Stomach (tissue), 9 donors: ENCODE measurements around the gene CIB4. TPM values are rescaled to one million over a fixed set of nuclear protein-coding genes. Genes with fewer than 3 reads are reported as not detected.

Source experiments
- DNase-seq, 2 donors: peaks; one replicate each; pipeline versions ENCODE4 v3.0.0 to v3.0.0-alpha.2; 2013 to 2019
- H3K27ac ChIP-seq, 5 donors: fragments of 200-600 bp in 4 of 5; sonication (generic) in 4 of 5; one replicate each; pipeline ENCODE4 v1.5.1; 2013 to 2019; ENCODE audit warnings: mild to moderate bottlenecking in 1 of 5, moderate library complexity in 1 of 5
- H3K27me3 ChIP-seq, 3 donors: fragments of 200-600 bp; sonication (generic); one replicate each; pipeline ENCODE4 v1.5.1; 2017 to 2019; ENCODE audit warnings: mixed run types in 1 of 3
- H3K36me3 ChIP-seq, 4 donors: fragments of 200-600 bp; sonication (generic); 1 replicate in 3 of 4; 2 replicates in 1 of 4; pipeline ENCODE4 v1.5.1; 2016 to 2019
- H3K4me1 ChIP-seq, 4 donors: fragments of 200-600 bp; sonication (generic); one replicate each; pipeline ENCODE4 v1.5.1; 2016 to 2019
- H3K4me3 ChIP-seq, 4 donors: fragments of 200-600 bp; sonication (generic) in 3 of 4; one replicate each; pipeline ENCODE4 v1.5.1; 2016 to 2019; ENCODE audit warnings: mild to moderate bottlenecking in 1 of 4
- H3K9me3 ChIP-seq, 4 donors: fragments of 200-600 bp; sonication (generic); one replicate each; pipeline ENCODE4 v1.5.1; 2016 to 2019
- EP300 ChIP-seq: sonication (generic); formaldehyde crosslinking; IDR thresholded peaks from one replicate; pipeline ENCODE4 v1.6.1; 2017; ENCODE audit warnings: antibody characterized with exemption
- POLR2A ChIP-seq, 4 donors: fragments of 450-650 bp; IDR thresholded peaks; one replicate each; pipeline ENCODE4 v1.6.1; 2016; ENCODE audit warnings: antibody characterized with exemption in 4 of 4, control low read depth in 2 of 4, mild to moderate bottlenecking in 1 of 4, moderate library complexity in 1 of 4
- POLR2AphosphoS5 ChIP-seq, 3 donors: sonication (generic); formaldehyde crosslinking; IDR thresholded peaks; one replicate each; pipeline ENCODE4 v1.6.1; 2016; ENCODE audit warnings: antibody characterized with exemption in 3 of 3
- WGBS, 5 donors: extraction: QIAGEN DNeasy Blood & Tissue Kit in 3 of 5; methylation state at CpG; one replicate each; pipeline versions ENCODE4 v1.1.5 to v1.1.7; 2013 to 2018; 5-methylcytosine and 5-hydroxymethylcytosine counted together
- intact Hi-C: fragments of 100-400 bp; cut with DNase I; formaldehyde crosslinking; loops from one replicate; pipeline ENCODE4 v1.15.1; 2023; ENCODE audit warnings: low total_unique reads
- polyA plus RNA-seq, 3 donors: library from polyadenylated mRNA; stranded (reverse); fragments of 200-250 nt; gene quantifications; one replicate each; pipeline ENCODE4 v1.2.3, GENCODE V29; 2013
- total RNA-seq, 5 donors: library from RNA; depleted of rRNA; stranded (reverse); fragments of >200 nt; gene quantifications; one replicate each; pipeline versions ENCODE4 v1.1.0 to v1.2.3, GENCODE V29; 2014 to 2016
- TF ChIP-seq, protein P1 (sequence below), 7 experiments: fragments of 450-650 bp in 4 of 7; fragments of 200-600 bp in 3 of 7; sonication (generic) in 3 of 7; IDR thresholded peaks; one replicate each; pipeline ENCODE4 v1.5.1; 2016 to 2019; ENCODE audit warnings: antibody characterized with exemption in 7 of 7, control low read depth in 2 of 7, mild to moderate bottlenecking in 1 of 7
- donor health status: healthy with polysubstance abuse.
- donor health status: Bipolar disorder and iron deficiency.
- donor health status: healthy.

Gene CIB4
- total and polyA plus RNA-seq, 8 donors = 1.8 TPM; not detected in 6

DNA sequence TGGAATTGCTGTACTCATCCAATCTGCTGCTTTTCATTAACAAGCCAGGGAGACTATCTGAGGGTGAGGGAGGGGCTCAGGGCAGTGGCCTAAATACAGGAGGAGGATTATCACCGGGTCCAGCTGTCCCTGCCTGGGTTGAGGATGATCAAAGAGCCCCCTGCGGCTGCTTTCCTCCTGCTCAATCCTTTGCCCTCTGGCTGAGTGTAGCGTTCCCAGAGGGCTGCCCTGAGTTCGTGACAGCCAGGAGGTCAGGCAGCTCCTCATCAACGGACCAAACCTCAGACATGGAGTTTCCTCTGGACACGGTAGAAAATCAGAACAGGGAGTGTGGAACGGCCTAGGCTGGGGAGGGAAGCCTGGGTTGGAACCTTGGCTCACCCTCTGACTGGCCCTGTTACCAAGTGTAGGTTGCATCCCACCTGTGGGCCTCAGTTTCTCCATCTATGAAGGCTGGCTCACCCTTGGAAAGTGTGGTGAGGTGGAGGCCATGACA lies 23.5 kb downstream of the CIB4 start:
- no peak overlapping the region for H3K4me3 ChIP-seq
- no peak for DNase-seq
- peaks cover 15 to 36% (median 30%) of the 10 kb centered on the region in 4 donors for H3K4me1 ChIP-seq
- H3K9me3 ChIP-seq = no peaks in the 10 kb centered on the region
- no peak overlapping the region for H3K27ac ChIP-seq
- 73 to 94% (median 81%) methylated on average over 5 to 7 of the region's 7 CpGs for WGBS, 5 donors
- H3K27me3 ChIP-seq = peaks cover 0 to 53% (median 11%) of the 10 kb centered on the region in 3 donors
- H3K36me3 ChIP-seq = no peaks in the 10 kb centered on the region
- intact Hi-C loops = no loop called here
- TF ChIP-seq POLR2A (IDR thresholded peaks at IDR 0.05) (no peak), POLR2AphosphoS5 (IDR thresholded peaks at IDR 0.05) (no peak), EP300 (no peak)
- TF ChIP-seq, protein P1, sequence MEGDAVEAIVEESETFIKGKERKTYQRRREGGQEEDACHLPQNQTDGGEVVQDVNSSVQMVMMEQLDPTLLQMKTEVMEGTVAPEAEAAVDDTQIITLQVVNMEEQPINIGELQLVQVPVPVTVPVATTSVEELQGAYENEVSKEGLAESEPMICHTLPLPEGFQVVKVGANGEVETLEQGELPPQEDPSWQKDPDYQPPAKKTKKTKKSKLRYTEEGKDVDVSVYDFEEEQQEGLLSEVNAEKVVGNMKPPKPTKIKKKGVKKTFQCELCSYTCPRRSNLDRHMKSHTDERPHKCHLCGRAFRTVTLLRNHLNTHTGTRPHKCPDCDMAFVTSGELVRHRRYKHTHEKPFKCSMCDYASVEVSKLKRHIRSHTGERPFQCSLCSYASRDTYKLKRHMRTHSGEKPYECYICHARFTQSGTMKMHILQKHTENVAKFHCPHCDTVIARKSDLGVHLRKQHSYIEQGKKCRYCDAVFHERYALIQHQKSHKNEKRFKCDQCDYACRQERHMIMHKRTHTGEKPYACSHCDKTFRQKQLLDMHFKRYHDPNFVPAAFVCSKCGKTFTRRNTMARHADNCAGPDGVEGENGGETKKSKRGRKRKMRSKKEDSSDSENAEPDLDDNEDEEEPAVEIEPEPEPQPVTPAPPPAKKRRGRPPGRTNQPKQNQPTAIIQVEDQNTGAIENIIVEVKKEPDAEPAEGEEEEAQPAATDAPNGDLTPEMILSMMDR (IDR thresholded peaks at IDR 0.05) = no peak

DNA sequence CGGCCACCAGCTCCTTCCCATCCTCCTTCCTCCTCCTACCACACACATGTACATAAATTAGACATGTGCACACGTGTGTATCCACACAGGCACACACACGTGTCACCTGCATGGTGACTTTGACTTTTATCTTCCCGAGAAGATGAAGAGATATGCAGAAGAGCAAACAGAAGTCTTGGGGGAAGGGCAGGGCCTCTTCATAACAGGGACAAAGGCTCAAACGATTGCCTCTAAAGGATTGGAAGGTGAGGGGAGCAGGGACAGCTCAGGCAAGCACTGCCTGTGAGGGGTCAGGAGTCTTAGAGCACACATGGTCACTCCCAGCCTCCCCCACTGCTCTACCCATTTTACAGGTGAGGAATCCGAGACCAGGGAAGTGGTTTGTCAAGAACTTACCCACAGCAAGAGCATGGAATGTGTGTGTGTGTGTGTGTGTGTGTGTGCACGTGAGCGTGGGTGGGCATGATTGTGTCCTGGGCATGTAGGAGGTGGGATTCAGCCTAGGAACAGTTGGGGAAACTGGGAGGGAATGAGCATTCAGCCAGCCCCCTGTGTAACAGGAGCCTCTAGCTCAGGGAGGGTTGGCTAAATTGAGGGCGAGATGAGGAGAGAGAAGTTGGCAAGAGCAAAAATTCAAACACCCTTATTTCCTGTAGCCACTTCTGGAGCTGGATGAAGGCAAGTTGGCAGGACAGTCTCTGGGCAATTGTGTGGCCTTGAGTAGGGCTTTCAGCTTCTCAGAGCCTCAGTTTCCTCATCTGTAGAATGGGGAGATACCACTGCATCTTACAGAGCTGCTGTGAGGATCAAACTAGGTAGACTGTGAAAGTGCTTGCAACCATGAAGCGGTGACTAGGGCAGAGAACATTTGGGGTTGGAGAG lies 24.2 kb downstream of the CIB4 start:
- Histone ChIP-seq H3K27ac (no peak overlapping the region), H3K9me3 (no peaks in the 10 kb centered on the region), H3K36me3 (no peaks in the 10 kb centered on the region), H3K27me3 (peaks cover 0 to 53% (median 11%) of the 10 kb centered on the region in 3 donors), H3K4me3 (no peak overlapping the region), H3K4me1 (peaks cover 15 to 42% (median 32%) of the 10 kb centered on the region in 4 donors)
- WGBS, 5 donors = 65 to 80% (median 69%) methylated on average over 10 of the region's 10 CpGs
- TF ChIP-seq POLR2A (IDR thresholded peaks at IDR 0.05) (no peak), EP300 (no peak), POLR2AphosphoS5 (IDR thresholded peaks at IDR 0.05) (no peak)
- TF ChIP-seq, protein P1 (IDR thresholded peaks at IDR 0.05) = no peak
- no peak for DNase-seq
- intact Hi-C loops = no loop called here

DNA sequence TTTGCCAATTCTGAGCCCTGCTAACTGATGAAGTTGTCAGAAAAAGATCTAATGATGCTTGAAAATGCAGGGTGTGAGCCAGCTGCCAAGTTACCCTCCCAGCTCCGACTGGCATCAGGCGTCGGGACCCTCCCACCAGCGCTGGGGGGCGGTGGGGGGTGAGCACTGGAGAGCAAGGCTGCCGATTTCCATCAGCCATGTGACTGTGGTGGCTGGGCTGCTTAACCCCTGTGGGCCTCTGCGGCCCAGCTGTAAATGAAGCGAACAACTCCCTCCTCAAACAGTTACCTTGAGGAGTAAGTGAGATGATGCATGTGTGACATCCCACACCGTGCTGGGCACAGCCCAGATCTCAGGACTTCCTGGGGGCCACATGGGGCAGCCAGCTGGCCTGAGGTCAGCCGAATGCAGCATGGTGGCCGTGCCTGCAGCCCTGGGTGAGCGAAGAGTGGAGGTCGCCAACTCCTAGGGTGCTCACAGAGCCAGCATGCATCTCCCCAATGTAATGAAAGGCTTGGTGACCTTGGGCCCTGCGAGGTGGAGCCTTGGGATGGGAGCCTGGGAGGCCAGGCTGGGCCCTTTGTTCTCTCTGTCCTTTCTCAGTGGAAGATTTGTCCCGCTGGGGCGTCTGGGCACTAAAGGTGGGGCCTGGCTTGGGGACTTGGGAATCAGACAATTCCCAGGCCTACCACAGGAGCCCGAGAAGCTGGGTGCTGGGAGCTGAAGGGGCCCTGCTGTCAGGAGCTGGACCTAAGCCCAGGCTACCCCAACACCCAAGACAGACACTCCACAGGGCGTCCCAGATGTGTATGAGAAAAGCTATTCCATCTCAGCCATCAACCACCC lies 25.1 kb downstream of the CIB4 start:
- intact Hi-C loops = no loop called here
- peak in 1 of 2 donors; percentile 58 for DNase-seq
- Histone ChIP-seq H3K27ac (no peak overlapping the region), H3K4me1 (peaks cover 15 to 42% (median 33%) of the 10 kb centered on the region in 4 donors), H3K27me3 (peaks cover 0 to 53% (median 11%) of the 10 kb centered on the region in 3 donors), H3K4me3 (no peak overlapping the region), H3K9me3 (no peaks in the 10 kb centered on the region), H3K36me3 (no peaks in the 10 kb centered on the region)
- WGBS, 5 donors = 69 to 80% (median 78%) methylated on average over 15 to 18 of the region's 18 CpGs
- TF ChIP-seq EP300 (no peak), POLR2AphosphoS5 (IDR thresholded peaks at IDR 0.05) (no peak), POLR2A (IDR thresholded peaks at IDR 0.05) (no peak)
- TF ChIP-seq, protein P1 (IDR thresholded peaks at IDR 0.05) = no peak

DNA sequence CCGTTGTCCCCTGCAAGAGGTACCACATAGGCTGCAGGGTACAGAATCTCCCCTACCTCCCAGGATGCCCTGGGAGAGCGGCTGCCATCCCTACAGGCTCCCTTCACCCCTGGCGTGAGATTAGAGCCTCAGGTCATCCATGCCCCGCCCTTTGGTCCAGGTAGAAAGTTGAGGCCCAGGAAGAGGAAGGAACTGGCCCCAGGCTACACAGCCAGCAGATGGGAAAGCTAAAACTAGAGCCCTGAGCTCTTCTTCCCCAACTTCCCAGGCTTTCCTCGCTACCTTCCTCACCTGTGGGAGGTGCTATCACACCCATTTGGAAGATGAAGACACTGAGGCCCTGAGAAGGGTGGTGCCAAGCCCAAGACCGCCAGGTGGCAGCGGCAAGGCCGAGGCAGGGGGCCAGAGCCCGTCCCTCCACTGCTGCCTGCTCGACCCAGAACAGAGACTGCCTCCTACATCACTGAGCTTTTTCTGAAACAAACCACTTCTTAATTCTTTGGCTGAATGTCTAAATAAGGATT lies 25.8 kb downstream of the CIB4 start:
- Histone ChIP-seq H3K36me3 (no peaks in the 10 kb centered on the region), H3K27ac (no peak overlapping the region), H3K9me3 (no peaks in the 10 kb centered on the region), H3K27me3 (peaks cover 0 to 53% (median 11%) of the 10 kb centered on the region in 3 donors), H3K4me1 (peaks cover 20 to 49% (median 36%) of the 10 kb centered on the region in 4 donors), H3K4me3 (no peak overlapping the region)
- TF ChIP-seq, protein P1 (IDR thresholded peaks at IDR 0.05) = no peak
- no peak for TF ChIP-seq POLR2A (IDR thresholded peaks at IDR 0.05)
- no peak for TF ChIP-seq EP300
- intact Hi-C loops = no loop called here
- DNase-seq = no peak
- WGBS, 5 donors = 66 to 85% (median 76%) methylated on average over 8 to 10 of the region's 10 CpGs
